Mesenchymal stem cell (in vitro differentiated cells and primary cell): ENCODE results near the gene BOLA1.

Experiments
- DNase-seq: peaks from one replicate; pipeline ENCODE4 v3.0.0-alpha.2; 2013
- H2AFZ ChIP-seq: one replicate; pipeline ENCODE4 v1.6.1; 2013; ENCODE audit warnings: low read depth, mild to moderate bottlenecking, control low read depth, inconsistent platforms, low read length, moderate library complexity
- H2AK5ac ChIP-seq: 2 replicates; pipeline ENCODE4 v1.6.1; 2013; ENCODE audit warnings: low read length, moderate library complexity, mild to moderate bottlenecking, inconsistent platforms; ENCODE audit not compliant: severe bottlenecking
- H2BK120ac ChIP-seq: one replicate; pipeline ENCODE4 v1.6.1; 2013; ENCODE audit warnings: low read depth, mild to moderate bottlenecking, inconsistent platforms, low read length, moderate library complexity
- H2BK12ac ChIP-seq, 2 experiments: one replicate each; pipeline ENCODE4 v1.6.1; 2013; ENCODE audit warnings: inconsistent platforms in 2 of 2, low read length in 2 of 2, mild to moderate bottlenecking in 2 of 2, moderate library complexity in 2 of 2, control low read depth in 1 of 2
- H2BK15ac ChIP-seq: one replicate; pipeline ENCODE4 v1.6.1; 2013; ENCODE audit warnings: mild to moderate bottlenecking, low read depth, inconsistent platforms; ENCODE audit not compliant: poor library complexity, severe bottlenecking
- H2BK5ac ChIP-seq: 2 replicates; pipeline ENCODE4 v1.6.1; 2013; ENCODE audit warnings: low read depth, mild to moderate bottlenecking, low read length, control low read depth, inconsistent platforms; ENCODE audit not compliant: poor library complexity, severe bottlenecking
- H3K14ac ChIP-seq, 2 experiments: one replicate each; pipeline ENCODE4 v1.6.1; 2013; ENCODE audit warnings: inconsistent platforms in 2 of 2, low read length in 2 of 2, control low read depth in 1 of 2, mild to moderate bottlenecking in 1 of 2, moderate library complexity in 1 of 2
- H3K18ac ChIP-seq, 2 experiments: one replicate each; pipeline ENCODE4 v1.6.1; 2013; ENCODE audit warnings: inconsistent platforms in 2 of 2, low read length in 2 of 2, control low read depth in 1 of 2, low read depth in 1 of 2, mild to moderate bottlenecking in 1 of 2
- H3K23ac ChIP-seq, 2 experiments: one replicate each; pipeline ENCODE4 v1.6.1; 2013; ENCODE audit warnings: inconsistent platforms in 2 of 2, low read length in 2 of 2, mild to moderate bottlenecking in 2 of 2, moderate library complexity in 2 of 2, control low read depth in 1 of 2
- H3K27ac ChIP-seq: 2 replicates; pipeline ENCODE4 v1.5.1; 2013; ENCODE audit warnings: mild to moderate bottlenecking, moderate library complexity, low read length, control low read depth, inconsistent platforms; ENCODE audit not compliant: poor library complexity, severe bottlenecking
- H3K27me3 ChIP-seq, 2 experiments: 2 replicates each; pipeline versions ENCODE4 v1.6.1 to v1.7.0; 2013; ENCODE audit warnings: low read length in 2 of 2, mild to moderate bottlenecking in 2 of 2, moderate library complexity in 2 of 2, control low read depth in 1 of 2, inconsistent platforms in 1 of 2; ENCODE audit not compliant: control insufficient read depth in 1 of 2, insufficient read depth in 1 of 2
- H3K36me3 ChIP-seq, 2 experiments: 2 replicates each; pipeline versions ENCODE4 v1.6.1 to v1.7.0; 2013; ENCODE audit warnings: low read length in 2 of 2, control low read depth in 1 of 2, inconsistent platforms in 1 of 2, low read depth in 1 of 2, mild to moderate bottlenecking in 1 of 2; ENCODE audit not compliant: insufficient read depth in 2 of 2, control insufficient read depth in 1 of 2
- H3K4ac ChIP-seq, 2 experiments: one replicate each; pipeline ENCODE4 v1.6.1; 2013; ENCODE audit warnings: inconsistent platforms in 2 of 2, low read length in 2 of 2, mild to moderate bottlenecking in 2 of 2, moderate library complexity in 2 of 2, control low read depth in 1 of 2, low read depth in 1 of 2
- H3K4me1 ChIP-seq: 2 replicates; pipeline ENCODE4 v1.6.1; 2013; ENCODE audit warnings: low read depth, low read length, control low read depth; ENCODE audit not compliant: control insufficient read depth, insufficient read depth
- H3K4me2 ChIP-seq: 2 replicates; pipeline ENCODE4 v1.6.1; 2013; ENCODE audit warnings: low read length, mild to moderate bottlenecking, inconsistent platforms; ENCODE audit not compliant: poor library complexity, severe bottlenecking
- H3K4me3 ChIP-seq, 2 experiments: 2 replicates each; pipeline versions ENCODE4 v1.5.1 to v1.7.0; 2013; ENCODE audit warnings: low read length in 2 of 2, mild to moderate bottlenecking in 2 of 2, control low read depth in 1 of 2, low read depth in 1 of 2; ENCODE audit not compliant: insufficient read depth in 1 of 2
- H3K79me1 ChIP-seq: replicated peaks from 2 replicates; pipeline ENCODE4 v1.6.1; 2013; ENCODE audit warnings: mild to moderate bottlenecking, control low read depth, low read length, inconsistent platforms; ENCODE audit not compliant: poor library complexity, severe bottlenecking
- H3K9ac ChIP-seq: 2 replicates; pipeline ENCODE4 v1.7.0; 2013; ENCODE audit warnings: mild to moderate bottlenecking, low read length, moderate library complexity
- H3K9me3 ChIP-seq: 2 replicates; pipeline ENCODE4 v1.7.0; 2013; ENCODE audit warnings: mild to moderate bottlenecking, low read length; ENCODE audit not compliant: control insufficient read depth
- H4K8ac ChIP-seq: one replicate; pipeline ENCODE4 v1.6.1; 2013; ENCODE audit warnings: inconsistent platforms, mild to moderate bottlenecking, low read length, moderate library complexity
- H4K91ac ChIP-seq: one replicate; pipeline ENCODE4 v1.6.1; 2013; ENCODE audit warnings: mild to moderate bottlenecking, low read length, inconsistent platforms
- WGBS: methylation state at CpG from one replicate; pipeline ENCODE4 v1.1.7; 2013; ENCODE audit warnings: mixed read lengths; 5-methylcytosine and 5-hydroxymethylcytosine counted together

BOLA1 gene

DNA sequence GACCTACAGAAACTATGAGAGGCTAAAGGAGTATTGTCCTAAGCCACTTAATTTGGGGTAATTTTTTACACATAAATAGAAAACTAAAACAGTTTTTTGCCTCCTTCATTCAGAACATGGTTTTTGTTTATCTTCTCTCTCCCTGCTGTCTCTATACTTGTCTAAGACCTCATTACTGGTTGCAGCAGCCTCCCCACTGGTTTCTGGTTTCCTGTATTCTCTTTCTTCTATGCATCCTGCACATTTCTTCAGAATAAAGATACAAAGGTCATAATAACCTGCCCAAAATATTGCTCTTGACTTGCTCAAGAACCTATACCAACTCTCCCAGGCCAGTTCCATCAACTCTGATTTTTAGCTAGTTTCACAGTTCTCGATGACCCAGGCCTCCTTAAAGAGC is 19.8 kb upstream of the BOLA1 start:
- no peak for DNase-seq
- Histone ChIP-seq H2BK15ac (no peak overlapping the region), H2BK12ac (no peak overlapping the region), H3K23ac (no peak overlapping the region), H3K9me3 (no peaks in the 10 kb centered on the region), H3K14ac (no peak overlapping the region), H3K4me2 (no peak overlapping the region), H4K91ac (no peak overlapping the region), H2AK5ac (no peak overlapping the region), H3K4me1 (no peaks in the 10 kb centered on the region), H4K8ac (no peak overlapping the region), H3K4me3 (no peak overlapping the region), H2BK120ac (no peak overlapping the region), H2AFZ (no peak overlapping the region), H3K27me3 (no peaks in the 10 kb centered on the region), H3K4ac (no peak overlapping the region), H3K36me3 (no peaks in the 10 kb centered on the region), H3K18ac (no peak overlapping the region), H3K27ac (no peak overlapping the region), H3K9ac (no peak overlapping the region), H2BK5ac (no peak overlapping the region), H3K79me1 (peaks cover 9% of the 10 kb centered on the region)
- WGBS: 84% methylated on average over 1 of the region's 1 CpG

DNA sequence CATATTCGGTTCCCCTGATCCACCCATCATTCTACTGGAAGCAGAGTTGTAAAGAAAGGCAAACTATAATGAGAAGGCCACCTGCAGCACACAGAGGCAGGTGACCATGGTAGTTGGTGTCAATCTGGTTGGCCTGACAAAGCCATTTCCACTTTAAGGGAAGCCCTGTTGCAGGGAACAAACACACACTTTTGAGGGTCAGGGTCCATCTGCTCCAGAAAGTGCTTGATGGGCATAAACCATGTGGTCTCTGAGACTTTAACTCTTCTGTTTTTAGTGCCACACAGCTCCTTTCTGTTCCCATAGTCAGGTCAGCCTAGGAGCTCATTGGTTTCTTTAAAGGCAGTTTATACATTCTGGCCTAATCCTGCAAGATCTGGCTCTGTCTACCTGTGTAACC is 17.5 kb upstream of the BOLA1 start:
- no peak overlapping the region for H2AK5ac ChIP-seq
- H3K27ac ChIP-seq: no peak overlapping the region
- no peak overlapping the region for H2BK5ac ChIP-seq
- no peak overlapping the region for H3K23ac ChIP-seq
- no peaks in the 10 kb centered on the region for H3K27me3 ChIP-seq
- H3K14ac ChIP-seq: no peak overlapping the region
- DNase-seq: no peak
- 100% methylated on average over 1 of the region's 1 CpG for WGBS
- H2AFZ ChIP-seq: no peak overlapping the region
- no peaks in the 10 kb centered on the region for H3K36me3 ChIP-seq
- no peak overlapping the region for H2BK15ac ChIP-seq
- peaks cover 2% of the 10 kb centered on the region for H3K4me1 ChIP-seq
- H3K4me3 ChIP-seq: no peak overlapping the region
- no peak overlapping the region for H3K9ac ChIP-seq
- no peak overlapping the region for H3K4me2 ChIP-seq
- H3K18ac ChIP-seq: no peak overlapping the region
- H2BK120ac ChIP-seq: no peak overlapping the region
- H4K91ac ChIP-seq: no peak overlapping the region
- H3K79me1 ChIP-seq: peaks cover 9% of the 10 kb centered on the region
- H3K4ac ChIP-seq: peak overlapping the region in 1 of 2 experiments; percentile 35
- no peak overlapping the region for H4K8ac ChIP-seq
- no peaks in the 10 kb centered on the region for H3K9me3 ChIP-seq
- H2BK12ac ChIP-seq: no peak overlapping the region

DNA sequence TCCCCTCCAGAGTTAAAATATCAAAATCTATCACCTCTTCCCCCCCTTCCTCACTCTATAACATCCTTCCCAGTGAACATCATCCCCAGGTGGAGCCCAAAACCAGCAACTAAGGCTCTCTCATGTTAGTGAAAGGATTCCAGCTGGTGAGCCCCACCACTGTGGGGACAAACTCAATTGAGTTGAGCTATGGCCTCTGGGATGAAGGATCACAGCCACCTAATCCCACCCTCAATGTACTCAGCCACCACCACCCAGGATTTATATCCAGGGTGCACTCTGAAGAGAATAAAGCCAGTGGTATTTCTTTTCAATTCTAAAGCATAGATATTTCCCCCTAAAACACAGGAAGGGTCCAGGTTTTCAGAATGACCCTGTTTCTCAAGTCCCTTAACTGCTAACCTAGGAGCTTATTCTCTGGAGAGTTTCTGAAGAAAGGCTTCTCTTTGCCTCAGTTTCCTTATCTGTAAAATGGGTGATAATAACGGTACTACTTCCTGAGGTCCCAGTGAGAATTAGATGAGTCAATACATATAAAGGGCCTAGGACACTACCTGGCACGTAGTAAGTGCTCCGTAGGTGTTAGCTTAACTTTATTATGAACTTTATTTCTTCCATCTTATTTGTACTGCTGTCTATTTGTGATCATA is 15.6 kb upstream of the BOLA1 start:
- H3K9me3 ChIP-seq: no peaks in the 10 kb centered on the region
- H4K91ac ChIP-seq: no peak overlapping the region
- H3K4me3 ChIP-seq: peak overlapping the region in 1 of 2 experiments; percentile 79
- H4K8ac ChIP-seq: no peak overlapping the region
- peaks cover 2% of the 10 kb centered on the region for H3K4me1 ChIP-seq
- H2BK15ac ChIP-seq: no peak overlapping the region
- H2AFZ ChIP-seq: no peak overlapping the region
- H3K9ac ChIP-seq: peak overlapping the region; percentile 98
- no peak overlapping the region for H2AK5ac ChIP-seq
- H3K79me1 ChIP-seq: peaks cover 9% of the 10 kb centered on the region
- H3K36me3 ChIP-seq: no peaks in the 10 kb centered on the region
- H3K23ac ChIP-seq: no peak overlapping the region
- WGBS: 100% methylated on average over 1 of the region's 3 CpGs
- H3K27ac ChIP-seq: no peak overlapping the region
- no peak overlapping the region for H3K4ac ChIP-seq
- H2BK12ac ChIP-seq: no peak overlapping the region
- H3K4me2 ChIP-seq: peak overlapping the region; percentile 10
- DNase-seq: no peak
- no peak overlapping the region for H3K14ac ChIP-seq
- no peak overlapping the region for H2BK120ac ChIP-seq
- no peak overlapping the region for H3K18ac ChIP-seq
- H3K27me3 ChIP-seq: no peaks in the 10 kb centered on the region
- no peak overlapping the region for H2BK5ac ChIP-seq

DNA sequence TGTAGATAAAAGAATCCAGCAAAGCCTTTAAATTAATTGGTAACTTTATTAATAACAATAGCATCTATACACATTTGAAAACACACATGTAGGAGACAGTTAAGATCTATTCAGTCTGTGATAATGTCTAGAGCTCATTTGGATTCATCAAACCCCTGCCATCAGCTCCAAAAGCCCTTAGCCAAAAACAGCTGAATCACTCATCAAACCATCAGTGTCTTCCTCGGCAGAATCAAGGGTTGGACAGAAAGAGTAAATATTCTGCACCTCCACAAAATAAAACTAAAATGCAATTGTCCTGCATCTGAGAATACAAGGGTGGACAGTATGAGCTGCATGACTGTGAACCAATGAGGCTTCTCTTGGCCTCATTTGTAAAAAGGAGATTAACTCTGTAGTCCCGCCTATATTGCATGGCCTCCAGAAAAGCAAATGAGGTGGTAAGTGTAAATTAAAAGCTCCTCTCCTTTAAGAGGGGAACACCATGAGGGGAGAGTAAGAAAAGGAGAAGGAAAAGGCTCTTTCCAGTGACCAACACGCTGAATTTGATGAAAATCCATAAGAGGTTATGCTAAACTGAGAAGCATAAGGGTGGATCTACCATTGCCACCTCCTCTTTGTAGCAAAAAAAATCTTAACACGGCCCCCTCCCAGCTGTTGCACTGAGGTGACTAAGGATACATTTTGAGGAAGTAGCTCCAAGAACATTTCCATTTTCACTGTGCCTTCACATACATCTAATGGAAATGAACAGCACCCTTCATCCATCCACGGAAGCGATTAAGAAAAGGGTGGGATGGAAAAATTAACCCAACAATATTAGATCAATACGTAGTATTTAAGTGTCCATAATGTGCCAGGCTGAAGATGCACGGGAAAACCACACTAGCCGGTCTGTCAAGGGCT is 14.7 kb upstream of the BOLA1 start:
- peaks cover 2% of the 10 kb centered on the region for H3K4me1 ChIP-seq
- peak overlapping the region; percentile 98 for H3K9ac ChIP-seq
- peak overlapping the region; percentile 79 for H3K27ac ChIP-seq
- peak overlapping the region in 1 of 2 experiments; percentile 79 for H3K4me3 ChIP-seq
- no peak overlapping the region for H3K4ac ChIP-seq
- H2AFZ ChIP-seq: no peak overlapping the region
- no peak overlapping the region for H2AK5ac ChIP-seq
- no peak overlapping the region for H3K23ac ChIP-seq
- no peak overlapping the region for H3K14ac ChIP-seq
- no peak overlapping the region for H2BK5ac ChIP-seq
- H4K91ac ChIP-seq: no peak overlapping the region
- 28% methylated on average over 4 of the region's 9 CpGs for WGBS
- H3K9me3 ChIP-seq: no peaks in the 10 kb centered on the region
- H3K4me2 ChIP-seq: peak overlapping the region; percentile 95
- H3K27me3 ChIP-seq: no peaks in the 10 kb centered on the region
- no peak overlapping the region for H2BK120ac ChIP-seq
- peak; percentile 56 for DNase-seq
- H2BK15ac ChIP-seq: no peak overlapping the region
- H3K79me1 ChIP-seq: peaks cover 9% of the 10 kb centered on the region
- no peak overlapping the region for H4K8ac ChIP-seq
- no peak overlapping the region for H2BK12ac ChIP-seq
- H3K36me3 ChIP-seq: no peaks in the 10 kb centered on the region
- no peak overlapping the region for H3K18ac ChIP-seq
